Measurements from ENCODE around the gene RNF32.
"Not testable (repeated sequence)": the region's sequence is repeated elsewhere in the genome, so short reads cannot be mapped to it uniquely, and the experiment has no call there.

Gene RNF32

DNA sequence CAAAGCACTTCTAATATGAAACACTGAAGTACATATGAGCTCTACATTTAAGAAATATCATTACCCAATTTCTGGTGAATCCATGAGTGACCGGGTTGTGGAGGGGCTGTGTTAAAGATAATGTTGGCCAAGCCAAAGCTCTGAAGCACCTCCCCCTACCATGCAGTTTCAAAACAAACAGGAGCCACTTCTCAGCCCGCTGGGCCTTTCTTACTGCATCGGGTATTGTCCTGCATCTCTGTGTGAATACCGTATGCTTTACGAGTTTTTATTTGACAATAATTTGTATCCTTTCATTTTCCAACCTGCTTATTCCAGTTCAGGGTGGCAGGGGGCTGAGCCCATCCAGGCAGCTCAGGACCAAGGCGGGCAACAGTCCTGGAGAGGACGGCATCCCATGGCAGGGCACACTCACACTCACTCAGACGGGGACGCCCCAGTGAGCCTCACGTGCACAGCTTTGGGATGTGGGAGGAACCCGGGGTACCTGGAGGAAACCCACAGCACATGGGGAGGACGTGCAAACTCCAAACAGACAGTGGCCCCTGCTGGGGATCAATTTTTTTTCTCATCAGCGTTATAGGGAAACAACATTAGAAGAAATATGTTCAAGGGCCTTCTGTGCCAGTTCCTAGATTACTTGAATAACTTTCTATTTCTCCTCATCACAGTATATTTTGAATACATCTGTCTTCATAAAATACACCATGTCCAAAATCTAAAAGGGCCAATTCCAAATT, 1.9 kb downstream of the RNF32 start:
- DNase-seq: no peak

GRCh38 chr7:156647330-156647729, 6.8 kb downstream of the RNF32 start:
- DNase-seq: not testable (repeated sequence)

GRCh38 chr7:156650042-156650441, 9.5 kb downstream of the RNF32 start:
- no peak for DNase-seq

- DNase-seq: no peak
Measured at GRCh38 chr7:156651474-156651873, 10.9 kb downstream of the RNF32 start.

GRCh38 chr7:156652886-156653568, 12.5 kb downstream of the RNF32 start:
- DNase-seq: no peak

- no peak for DNase-seq
Measured at GRCh38 chr7:156654511-156655234, 14.1 kb downstream of the RNF32 start.

GRCh38 chr7:156655251-156655650, 14.7 kb downstream of the RNF32 start:
- no peak for DNase-seq

DNA sequence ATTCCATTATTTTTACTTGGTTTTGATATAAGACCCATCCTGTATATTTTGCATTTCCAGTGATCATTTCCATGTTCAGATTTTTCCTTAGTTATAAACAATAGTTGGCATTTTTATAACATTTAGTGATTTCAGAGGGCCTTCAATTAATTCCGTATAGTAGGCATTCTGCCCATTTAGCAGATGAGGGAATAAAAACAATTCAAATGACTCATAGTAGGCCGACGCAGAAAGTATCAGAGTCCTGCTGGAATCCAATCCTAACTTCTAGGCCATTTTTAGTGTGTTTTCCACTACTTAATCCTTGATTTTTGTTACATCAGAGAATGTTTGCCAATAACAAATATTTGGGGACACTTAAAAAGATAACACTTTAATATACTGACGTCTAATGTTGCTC, 15.4 kb downstream of the RNF32 start:
- DNase-seq: no peak

- no peak for DNase-seq
Measured at GRCh38 chr7:156656598-156656997, 16.0 kb downstream of the RNF32 start.

DNA sequence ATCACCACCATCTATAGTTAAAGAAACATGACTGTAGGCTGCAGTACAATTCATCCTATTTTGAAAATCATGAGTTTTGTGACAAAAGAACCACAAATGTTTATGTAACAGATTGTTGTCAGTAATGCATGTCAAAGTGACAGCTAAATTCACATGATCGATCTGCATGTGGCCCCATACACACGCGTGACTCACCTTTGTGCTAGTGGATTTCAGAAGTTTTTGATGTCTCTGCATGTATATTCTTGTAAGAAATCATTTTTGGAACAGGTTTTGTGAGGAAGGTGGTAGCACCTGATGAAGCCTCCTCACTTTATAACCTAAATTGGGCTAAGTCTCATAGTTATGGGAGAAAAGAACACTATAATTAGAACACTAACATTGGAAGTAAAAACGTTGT, 17.1 kb downstream of the RNF32 start:
- no peak for DNase-seq

GRCh38 chr7:156659203-156659602, 18.6 kb downstream of the RNF32 start:
- DNase-seq: no peak

GRCh38 chr7:156659961-156660360, 19.4 kb downstream of the RNF32 start:
- no peak for DNase-seq

- no peak for DNase-seq
Measured at GRCh38 chr7:156661637-156662036, 21.1 kb downstream of the RNF32 start.

GRCh38 chr7:156662277-156662676, 21.7 kb downstream of the RNF32 start:
- no peak for DNase-seq

DNA sequence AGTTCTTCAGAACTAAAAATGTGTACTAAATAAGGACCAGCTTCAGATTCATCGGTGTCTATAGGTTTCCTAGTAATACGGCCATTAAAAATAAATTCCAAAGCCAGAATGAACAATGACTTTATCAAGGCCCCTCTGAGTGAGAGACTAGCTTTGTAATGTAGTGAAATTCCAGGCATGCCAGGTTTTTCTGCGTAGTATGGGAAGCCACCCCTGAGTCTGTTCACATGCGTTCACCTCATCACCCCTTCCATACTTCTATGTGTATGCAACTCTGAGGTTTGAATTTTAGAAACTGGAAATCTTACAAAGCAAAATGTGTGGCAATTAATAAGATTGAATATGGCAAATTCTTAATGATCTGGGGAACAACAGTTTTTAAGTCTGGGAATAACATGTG, 24.5 kb downstream of the RNF32 start:
- no peak for DNase-seq

DNA sequence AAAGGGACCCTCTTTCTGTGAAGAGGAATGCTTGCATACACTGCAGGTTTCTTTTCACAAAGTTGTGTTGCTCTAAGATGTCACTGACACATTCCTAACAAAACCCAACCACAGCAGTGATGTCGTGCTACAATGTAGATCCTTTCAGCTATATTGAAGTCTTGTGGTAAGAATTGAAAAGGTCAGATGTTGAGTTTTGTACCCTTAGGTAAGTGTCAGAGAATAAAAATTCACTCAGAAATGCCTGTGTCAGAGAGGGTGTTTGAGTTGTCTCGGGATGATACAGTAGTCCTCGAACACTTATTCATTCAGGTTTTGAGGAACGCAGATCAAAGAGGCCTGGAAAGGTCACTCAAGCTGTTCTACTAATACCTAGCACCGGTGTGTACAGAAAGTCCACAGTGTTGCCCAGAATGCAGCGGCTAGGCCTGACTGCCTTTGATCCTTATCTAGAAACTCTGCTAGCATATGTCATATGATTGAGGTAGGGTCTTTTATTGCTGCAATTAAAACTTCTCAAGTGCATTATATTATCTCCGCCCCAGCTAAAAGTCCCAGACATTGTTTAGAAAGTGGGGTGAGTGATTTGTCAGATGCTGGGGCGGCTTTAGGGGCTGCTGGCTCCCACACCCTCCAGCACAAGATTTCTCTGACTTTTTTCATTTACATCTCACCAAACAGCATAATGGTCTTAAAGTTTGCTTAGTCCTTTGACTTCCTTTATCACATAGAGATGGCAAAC, 26.0 kb downstream of the RNF32 start:
- no peak for DNase-seq

DNA sequence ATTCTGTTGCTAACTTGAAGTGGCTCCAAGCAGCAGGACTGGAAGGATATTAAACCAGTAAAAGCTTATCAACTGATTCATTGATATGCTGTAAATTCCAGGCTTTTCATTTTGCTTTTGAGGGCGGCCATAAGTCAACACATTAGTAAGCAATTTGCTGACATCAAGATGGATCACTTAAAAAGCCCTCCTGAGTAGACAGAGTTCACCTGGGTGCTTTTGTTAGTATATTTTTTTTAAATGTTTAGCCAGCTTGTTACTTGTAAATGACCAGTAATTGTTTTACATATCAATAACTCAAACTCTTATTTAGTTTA, 26.5 kb downstream of the RNF32 start:
- no peak for DNase-seq

- DNase-seq: no peak
Measured at GRCh38 chr7:156668130-156668741, 27.7 kb downstream of the RNF32 start.

- DNase-seq: no peak
Measured at GRCh38 chr7:156669035-156669828, 28.7 kb downstream of the RNF32 start.

DNA sequence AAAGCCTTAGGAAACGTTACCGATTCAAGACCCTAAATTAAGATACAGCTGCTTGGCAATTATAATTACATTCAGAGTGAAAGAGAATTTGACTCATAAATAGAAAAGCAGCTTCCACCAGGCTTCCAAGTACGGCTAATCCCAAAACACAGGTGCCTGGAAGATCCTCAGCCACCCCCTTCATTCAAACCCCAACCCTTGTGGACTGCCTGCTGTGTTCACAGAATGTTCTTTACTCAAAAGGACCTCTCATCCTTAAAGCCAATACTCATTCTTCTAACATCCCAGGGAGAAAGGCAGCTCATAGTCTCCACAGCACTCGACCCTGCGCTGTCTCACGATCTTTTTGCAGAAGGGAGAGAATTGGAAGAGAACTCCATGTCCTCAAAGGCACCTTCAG, 32.9 kb downstream of the RNF32 start:
- DNase-seq: no peak

DNA sequence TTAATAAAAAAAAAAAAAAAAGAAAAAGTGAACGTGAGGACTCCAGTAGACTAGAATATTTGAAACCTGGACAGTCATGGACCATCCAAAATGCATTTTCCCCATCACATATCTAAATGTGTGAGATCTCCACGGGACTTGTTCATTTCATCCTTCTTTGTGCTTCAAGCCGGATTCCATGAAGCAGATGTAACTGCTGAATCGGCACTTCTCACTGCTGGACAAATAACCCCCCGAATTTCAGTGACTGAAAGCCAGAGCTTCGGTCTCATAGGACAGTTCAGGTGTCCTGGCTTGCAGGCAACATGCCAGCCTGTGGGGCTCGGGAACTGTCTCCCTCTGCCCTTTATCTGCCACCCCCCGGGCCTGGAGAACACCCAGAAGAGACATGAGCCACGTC, 33.3 kb downstream of the RNF32 start:
- no peak for DNase-seq

DNA sequence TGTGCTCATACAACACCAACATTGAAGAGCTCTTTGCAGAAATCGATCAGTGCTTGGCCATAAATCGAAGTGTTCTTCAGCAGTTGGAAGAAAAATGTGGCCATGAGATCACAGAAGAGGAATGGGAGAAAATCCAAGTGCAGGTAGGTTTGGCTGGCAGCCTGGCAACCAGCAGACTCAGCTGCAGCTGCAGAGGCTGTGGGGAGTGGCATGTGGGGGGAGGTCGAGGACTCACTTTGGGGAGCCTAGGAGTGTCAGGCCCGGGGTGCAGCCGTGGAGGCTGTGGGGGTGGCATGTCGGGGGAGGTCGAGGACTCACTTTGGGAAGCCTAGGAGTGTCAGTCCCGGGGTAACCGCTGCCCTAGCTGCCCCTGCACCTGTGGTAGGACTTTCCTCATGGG, 35.1 kb downstream of the RNF32 start:
- no peak for DNase-seq
